HG02870 (cell line): ENCODE data around the gene PRADC1.
"Not testable (repeated sequence)": the region's sequence is repeated elsewhere in the genome, so short reads cannot be mapped to it uniquely, and the experiment has no call there.

Source experiments
- ATAC-seq: cut with Tn5 transposase; IDR thresholded peaks from one replicate; pipeline ENCODE4 v1.9.1; 2021; ENCODE audit warnings: mild to moderate bottlenecking, moderate library complexity; ENCODE audit not compliant: unreplicated experiment

Gene PRADC1

GRCh38 chr2:73205611-73206010 lies 27.4 kb downstream of the PRADC1 start:
- no peak for ATAC-seq

- ATAC-seq: no peak
Measured at GRCh38 chr2:73203055-73203681, 29.9 kb downstream of the PRADC1 start.

GRCh38 chr2:73202156-73203054 lies 30.6 kb downstream of the PRADC1 start, which contains the start of gene NOTO:
Gene NOTO (plus strand): TSS chr2:73202574. CDS start chr2:73202667, 93 bp downstream.
- ATAC-seq: no peak

GRCh38 chr2:73200281-73200680 lies 32.8 kb downstream of the PRADC1 start:
- ATAC-seq: not testable (repeated sequence)

- ATAC-seq: no peak
Measured at GRCh38 chr2:73197579-73197978, 35.5 kb downstream of the PRADC1 start.

- ATAC-seq: no peak
Measured at GRCh38 chr2:73187549-73187948, 45.5 kb downstream of the PRADC1 start.

GRCh38 chr2:73185965-73186364 lies 47.1 kb downstream of the PRADC1 start:
- no peak for ATAC-seq
